HG03442 (cell line): ENCODE measurements around the gene C1orf94.

Source experiments
- ATAC-seq: cut with Tn5 transposase; IDR thresholded peaks from one replicate; pipeline ENCODE4 v1.9.1; 2021; ENCODE audit warnings: mild to moderate bottlenecking, moderate library complexity; ENCODE audit not compliant: unreplicated experiment

The C1orf94 gene

DNA sequence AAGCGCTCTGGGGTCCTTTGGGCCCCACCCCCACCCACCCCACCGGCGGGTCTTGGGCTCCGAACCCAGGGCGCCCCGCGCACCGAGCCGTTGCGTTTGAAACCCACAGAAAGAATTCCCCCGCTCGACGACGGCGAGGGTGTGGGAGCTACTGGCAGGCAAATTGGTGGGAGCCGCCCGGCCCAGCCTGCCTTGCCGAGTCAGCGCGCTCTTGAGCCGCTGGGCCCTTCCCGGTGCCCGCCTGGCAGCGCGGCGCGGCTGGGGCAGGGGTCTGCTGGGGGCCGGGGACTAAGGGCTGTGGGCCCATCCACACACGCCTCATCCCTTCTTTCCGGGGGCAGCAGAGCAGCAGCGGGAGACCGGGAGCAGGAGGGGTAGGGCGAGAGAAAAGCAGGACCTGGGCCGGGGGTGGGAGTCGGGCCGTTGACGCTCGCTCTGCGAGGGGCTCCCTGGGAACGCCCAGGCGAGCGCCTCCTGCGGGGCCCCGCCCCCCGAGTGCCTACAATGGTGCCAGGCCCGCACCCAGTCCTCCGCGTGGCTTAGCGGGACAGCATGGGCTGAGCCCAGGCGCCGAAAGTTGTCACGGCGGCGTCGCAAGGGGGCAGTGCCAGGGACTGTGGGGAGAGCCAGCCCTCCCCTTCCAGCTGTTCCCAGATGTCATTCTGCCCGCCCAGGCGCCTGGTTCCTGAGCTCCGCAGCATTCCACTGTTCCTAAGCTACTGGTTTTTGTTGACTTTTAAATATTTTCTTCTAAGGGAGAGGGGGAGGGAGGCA is at the start of gene C1orf94:
C1orf94 (plus strand) TSS at position 78 of the 774 bp plus-strand sequence. CDS start 883 bp downstream, outside the sequence.
- ATAC-seq, result no peak

DNA sequence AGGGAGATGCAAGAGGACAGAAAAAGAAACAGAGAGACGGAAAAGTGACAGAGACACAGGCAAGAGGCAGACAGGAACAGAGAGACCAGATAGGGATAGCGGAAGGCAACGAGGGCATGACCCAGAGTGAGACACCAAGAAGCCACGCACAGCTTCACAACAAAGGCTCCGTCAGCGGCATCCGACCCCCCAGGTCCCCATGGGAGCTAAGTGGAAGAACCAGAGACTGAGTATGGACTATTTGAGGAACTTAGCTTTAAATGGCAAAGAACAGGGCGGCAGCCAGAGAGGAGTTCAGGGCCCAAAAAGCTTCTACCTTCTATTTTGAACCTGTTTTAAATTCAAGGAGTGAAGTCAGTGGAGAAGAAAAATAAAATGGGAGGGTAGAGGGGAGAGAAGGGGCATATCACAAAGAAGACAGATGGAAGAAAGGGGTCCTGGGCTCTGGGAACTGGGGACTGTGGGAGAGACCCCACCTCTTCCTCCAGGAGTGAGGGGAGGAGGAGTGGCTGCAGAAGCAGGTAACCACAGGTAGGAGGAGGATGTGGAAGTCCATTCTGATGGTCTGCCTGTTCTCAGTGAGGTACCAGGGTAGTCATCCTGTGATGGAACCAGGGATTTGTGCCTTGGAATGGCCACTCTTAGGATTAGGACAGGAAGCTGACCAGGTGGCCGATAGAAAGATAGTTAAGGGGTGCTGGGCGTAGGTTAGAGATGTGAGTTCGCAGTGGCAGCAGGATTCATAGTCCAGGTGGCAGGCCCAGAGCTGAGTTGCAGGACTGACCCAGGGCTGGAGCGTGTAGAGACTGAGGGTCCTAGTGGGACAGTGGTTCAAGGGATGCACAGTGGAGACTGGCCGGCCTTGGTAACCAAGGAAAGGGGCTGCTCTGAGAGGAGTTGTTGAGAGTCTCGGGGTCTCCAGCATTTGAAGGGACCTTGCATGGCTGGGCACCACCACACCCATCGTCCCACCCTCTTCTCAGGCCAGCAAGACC is 49.4 kb upstream of the C1orf94 start:
- ATAC-seq, result no peak

- no peak for ATAC-seq
Observed at GRCh38 chr1:34128186-34128889, 48.4 kb upstream of the C1orf94 start.

DNA sequence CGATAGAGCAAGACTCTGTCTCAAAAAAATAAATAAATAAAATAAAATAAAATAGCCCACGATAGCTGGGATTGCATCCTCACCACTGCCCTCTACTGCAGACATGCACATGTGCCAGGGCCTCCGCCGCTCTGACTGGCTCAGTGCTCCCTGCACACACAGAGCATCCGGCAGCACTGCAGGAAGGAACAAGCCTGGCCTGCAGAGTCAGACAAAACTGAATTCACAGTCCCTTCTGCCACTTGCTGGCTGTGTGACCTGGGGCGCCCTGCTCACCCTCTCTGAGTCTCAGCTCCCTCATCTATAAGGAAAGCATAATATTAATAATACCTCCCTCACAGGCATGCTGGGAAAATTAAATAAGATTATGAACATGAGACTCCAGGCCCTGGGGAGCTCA is 47.1 kb upstream of the C1orf94 start:
- no peak for ATAC-seq

GRCh38 chr1:34130306-34130705 is 46.4 kb upstream of the C1orf94 start:
- no peak for ATAC-seq

DNA sequence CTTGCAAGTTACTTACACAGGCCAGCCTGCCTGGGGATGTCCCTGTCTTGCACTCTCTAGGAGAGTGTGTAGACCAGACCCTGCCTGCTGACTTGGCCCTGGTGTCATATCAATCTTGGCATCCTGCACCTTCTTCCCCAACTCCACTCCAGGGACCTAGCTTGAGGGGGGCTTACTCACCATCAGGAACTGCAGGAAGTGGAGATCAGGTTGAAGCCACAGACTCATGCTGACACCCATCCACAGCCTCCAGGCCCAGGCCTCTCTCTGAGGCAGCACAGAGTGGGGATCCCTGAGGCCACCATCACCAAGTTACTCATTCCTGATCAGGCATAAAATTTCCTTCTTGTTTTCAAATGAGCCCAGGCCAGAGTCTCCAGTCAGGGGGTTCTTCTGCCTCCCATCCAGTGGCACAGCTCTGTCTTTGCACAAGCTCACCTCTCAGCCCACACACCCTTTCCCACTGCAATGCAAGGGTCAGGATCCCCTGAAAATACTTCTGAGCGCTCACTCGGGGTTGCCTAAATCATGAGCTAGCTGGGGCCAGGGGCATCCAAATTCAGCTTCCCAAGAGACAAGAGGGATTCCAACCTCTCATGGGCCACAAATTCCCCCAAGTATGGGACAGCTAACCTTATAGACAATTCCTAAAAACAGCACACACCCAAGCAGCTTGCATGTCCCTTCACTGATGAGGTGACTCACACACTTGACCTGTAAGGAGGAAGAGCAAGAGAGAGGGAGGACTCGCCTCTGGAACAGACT is 45.1 kb upstream of the C1orf94 start:
- ATAC-seq, result no peak

DNA sequence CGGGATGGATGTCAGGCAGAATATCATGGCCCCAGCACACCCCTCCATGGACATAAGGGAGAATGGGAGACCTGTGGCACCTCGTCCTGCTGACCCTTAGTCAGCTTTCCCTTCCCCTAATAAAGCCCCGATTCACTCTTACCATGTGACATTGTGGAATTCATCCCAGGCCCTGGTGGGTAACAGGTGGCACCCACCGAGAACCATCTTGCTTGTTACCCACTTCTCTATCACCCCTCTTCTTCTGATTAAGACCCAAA is 44.6 kb upstream of the C1orf94 start:
- no peak for ATAC-seq

- ATAC-seq, result no peak
Observed at GRCh38 chr1:34137411-34137810, 39.3 kb upstream of the C1orf94 start.

GRCh38 chr1:34140011-34140676 is 36.6 kb upstream of the C1orf94 start:
- no peak for ATAC-seq

DNA sequence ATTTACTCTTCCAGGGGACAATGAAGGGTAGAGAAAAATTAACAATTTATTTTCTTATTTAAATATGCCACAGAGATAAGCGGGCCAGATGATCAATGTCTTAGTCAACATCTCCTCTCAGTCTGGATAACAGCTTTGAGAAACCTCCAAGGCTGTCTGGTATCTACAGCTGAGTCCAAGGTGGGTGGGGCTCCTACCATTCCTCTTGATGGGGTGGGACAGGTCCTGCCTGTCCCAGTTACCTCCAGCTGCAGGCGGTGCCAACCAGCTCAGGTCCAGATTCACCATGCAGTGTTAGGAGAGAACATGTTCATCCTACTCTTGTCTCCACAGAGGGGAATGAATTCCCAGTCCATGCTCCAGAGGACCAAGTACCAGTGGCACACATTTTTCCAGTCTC is 32.7 kb upstream of the C1orf94 start:
- no peak for ATAC-seq

DNA sequence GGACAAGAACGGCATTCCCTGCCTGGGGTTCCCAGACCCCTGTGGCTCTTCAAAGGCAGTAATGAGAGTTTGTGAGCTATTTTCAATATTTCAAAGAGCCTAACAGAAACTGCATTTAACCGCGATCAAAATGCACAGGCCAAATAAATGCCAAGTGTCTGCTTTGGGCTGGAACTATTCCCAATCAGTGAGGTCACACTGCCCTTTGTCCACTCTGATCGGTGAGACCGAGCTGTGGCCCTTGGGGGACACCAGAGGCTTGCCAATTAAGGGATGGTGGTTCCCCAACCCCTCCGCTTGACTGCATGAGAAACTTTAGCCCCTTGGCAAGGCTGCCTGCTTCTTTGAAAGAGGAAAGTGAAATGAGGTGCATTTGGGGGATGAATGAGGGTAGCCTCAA is 31.9 kb upstream of the C1orf94 start:
- ATAC-seq, result no peak

DNA sequence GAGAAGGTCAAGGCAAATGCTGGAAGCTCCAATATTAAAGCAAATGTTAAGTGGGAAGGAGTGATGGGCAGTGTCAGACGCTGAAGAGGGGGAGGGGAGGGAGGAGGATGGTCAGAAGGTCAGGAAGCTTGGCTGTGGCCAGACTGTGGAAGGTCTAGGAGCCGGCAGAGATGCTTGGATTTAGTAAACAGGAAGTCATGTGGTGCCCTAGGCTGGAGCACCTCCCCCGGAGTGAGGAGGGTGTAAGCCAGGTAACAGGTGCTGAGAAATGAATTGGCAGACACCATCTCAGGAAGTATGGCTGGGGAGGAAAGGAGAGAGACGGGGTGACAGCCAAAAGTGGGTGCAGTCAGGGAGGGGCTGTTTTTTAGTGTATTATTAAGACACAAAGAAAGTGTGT is 29.4 kb upstream of the C1orf94 start:
- ATAC-seq, result no peak

GRCh38 chr1:34149501-34149900 is 27.2 kb upstream of the C1orf94 start:
- no peak for ATAC-seq

- no peak for ATAC-seq
Observed at GRCh38 chr1:34153246-34153645, 23.5 kb upstream of the C1orf94 start.

- ATAC-seq, result no peak
Observed at GRCh38 chr1:34155860-34156259, 20.8 kb upstream of the C1orf94 start.

DNA sequence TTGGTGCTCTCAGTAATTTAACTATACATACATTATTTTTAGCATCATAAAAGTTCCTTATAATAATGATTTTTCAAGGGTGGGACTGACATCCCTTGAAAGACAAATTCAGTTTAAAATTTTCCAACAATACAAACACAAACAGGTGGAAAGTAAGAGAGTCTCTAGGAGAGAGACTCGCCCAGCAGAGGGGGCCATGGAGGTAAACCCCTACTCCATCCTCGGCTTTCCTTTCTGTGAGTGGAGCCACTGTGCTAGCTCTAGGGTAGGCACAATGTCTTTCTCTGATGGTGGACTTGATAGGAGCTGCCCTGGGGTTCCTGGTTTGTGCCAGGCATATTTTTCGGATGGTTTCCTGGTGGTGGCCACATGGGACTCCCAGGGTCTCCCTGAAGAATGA is 20.0 kb upstream of the C1orf94 start:
- ATAC-seq, result no peak

GRCh38 chr1:34162852-34163766 is 13.6 kb upstream of the C1orf94 start:
- ATAC-seq, result peak; percentile 69

- ATAC-seq, result no peak
Observed at GRCh38 chr1:34163792-34164731, 12.6 kb upstream of the C1orf94 start.
